K562 (cell line): ENCODE results near the gene PAX5. TPM values are rescaled to one million over a fixed set of nuclear protein-coding genes. Genes with fewer than 3 reads are reported as not detected.

Source experiments
- CCAR2 ChIP-seq: fragments of 200-400 bp; formaldehyde crosslinking; IDR thresholded peaks from 2 replicates; pipeline ENCODE4 v1.6.1; 2017; ENCODE audit warnings: mild to moderate bottlenecking, low read depth, low read length
- HDAC6 ChIP-seq: IDR thresholded peaks from 2 replicates; pipeline ENCODE4 v1.6.1; 2012; ENCODE audit warnings: low read depth, mild to moderate bottlenecking, control low read depth, inconsistent platforms, low read length, moderate library complexity
- MEIS2 ChIP-seq: fragments of 450-650 bp; IDR thresholded peaks from 2 replicates; pipeline ENCODE4 v1.6.1; 2014; ENCODE audit warnings: mild to moderate bottlenecking; ENCODE audit not compliant: partially characterized antibody
- RBM39 ChIP-seq: fragments of 200-400 bp; formaldehyde crosslinking; optimal IDR thresholded peaks from 2 replicates; pipeline ENCODE3; 2018; ENCODE audit warnings: low read depth, low read length
- ZNF740 ChIP-seq, 3 experiments: fragments of 200-800 bp in 1 of 3; sonication (Bioruptor generic) in 1 of 3; sonication (generic) in 1 of 3; formaldehyde crosslinking in 1 of 3; IDR thresholded peaks; 2 replicates each; pipeline versions ENCODE4 v1.6.1 to v1.8.0; 2016 to 2022; ENCODE audit warnings: mild to moderate bottlenecking in 2 of 3, missing compliant biosample characterization in 2 of 3, missing genetic modification characterization in 2 of 3, missing genetic modification reagents in 1 of 3
- ZNF77 ChIP-seq: fragments of 250-450 bp; sonication (Bioruptor Pico); IDR thresholded peaks from 2 replicates; pipeline ENCODE4 v1.5.0; 2020
- polyA plus RNA-seq, 8 experiments: library from polyadenylated mRNA; depleted of rRNA in 4 of 8; stranded (reverse) in 5 of 8; unstranded in 3 of 8; fragments of >200 nt; fragmentation: Nextera tagmentation in 2 of 8; fragmentation: Illumina TruSeq in 1 of 8; extraction: Ambion mirVana in 2 of 8; extraction: Trizol in 1 of 8; gene quantifications; 2 replicates each; pipeline versions ENCODE4 v1.2.1 to v1.2.3, GENCODE V29; 2011 to 2014; ENCODE audit warnings: inconsistent platforms in 1 of 8, missing spikeins in 1 of 8
- total RNA-seq, 7 experiments: library from RNA; depleted of rRNA in 6 of 7; stranded (reverse); fragments of >200 nt in 6 of 7; fragmentation: Illumina TruSeq in 2 of 7; extraction: Trizol in 2 of 7; gene quantifications; 2 replicates each; pipeline versions ENCODE4 v1.2.1 to v1.2.3, GENCODE V29; 2011 to 2021; ENCODE audit warnings: low replicate concordance in 1 of 7
- TF ChIP-seq, protein P1 (sequence below): fragments of 450-650 bp; IDR thresholded peaks from 2 replicates; pipeline ENCODE4 v1.6.1; 2016; ENCODE audit warnings: missing biosample characterization, missing genetic modification characterization
- TF ChIP-seq, protein P2 (sequence below), 2 experiments: fragments of 200-800 bp in 1 of 2; sonication (Bioruptor generic) in 1 of 2; sonication (generic) in 1 of 2; formaldehyde crosslinking in 1 of 2; IDR thresholded peaks in 1 of 2; conservative IDR thresholded peaks in 1 of 2; 2 replicates each; pipeline versions ENCODE4 v1.5.0 to v1.6.1; 2016 to 2020; ENCODE audit warnings: missing compliant biosample characterization in 1 of 2, missing genetic modification characterization in 1 of 2, missing genetic modification reagents in 1 of 2

Gene PAX5
- total and polyA plus RNA-seq, 9 of the 15 experiments (the other 6 are each of a cell fraction or from before 2014, with no cell fraction given) = 0.03 to 0.09 TPM; not detected in 7

GRCh38 chr9:36963346-36963745 lies 70.7 kb downstream of the PAX5 start (continued):
- TF ChIP-seq ZNF740 (CRISPR knock-in tag; IDR thresholded peaks at IDR 0.05) = no peak
- no peak for TF ChIP-seq ZNF740 (tag; IDR thresholded peaks at IDR 0.05)
- TF ChIP-seq MEIS2 = no peak
- TF ChIP-seq, protein P1, sequence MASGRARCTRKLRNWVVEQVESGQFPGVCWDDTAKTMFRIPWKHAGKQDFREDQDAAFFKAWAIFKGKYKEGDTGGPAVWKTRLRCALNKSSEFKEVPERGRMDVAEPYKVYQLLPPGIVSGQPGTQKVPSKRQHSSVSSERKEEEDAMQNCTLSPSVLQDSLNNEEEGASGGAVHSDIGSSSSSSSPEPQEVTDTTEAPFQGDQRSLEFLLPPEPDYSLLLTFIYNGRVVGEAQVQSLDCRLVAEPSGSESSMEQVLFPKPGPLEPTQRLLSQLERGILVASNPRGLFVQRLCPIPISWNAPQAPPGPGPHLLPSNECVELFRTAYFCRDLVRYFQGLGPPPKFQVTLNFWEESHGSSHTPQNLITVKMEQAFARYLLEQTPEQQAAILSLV (tag) = no peak
- TF ChIP-seq, protein P2, sequence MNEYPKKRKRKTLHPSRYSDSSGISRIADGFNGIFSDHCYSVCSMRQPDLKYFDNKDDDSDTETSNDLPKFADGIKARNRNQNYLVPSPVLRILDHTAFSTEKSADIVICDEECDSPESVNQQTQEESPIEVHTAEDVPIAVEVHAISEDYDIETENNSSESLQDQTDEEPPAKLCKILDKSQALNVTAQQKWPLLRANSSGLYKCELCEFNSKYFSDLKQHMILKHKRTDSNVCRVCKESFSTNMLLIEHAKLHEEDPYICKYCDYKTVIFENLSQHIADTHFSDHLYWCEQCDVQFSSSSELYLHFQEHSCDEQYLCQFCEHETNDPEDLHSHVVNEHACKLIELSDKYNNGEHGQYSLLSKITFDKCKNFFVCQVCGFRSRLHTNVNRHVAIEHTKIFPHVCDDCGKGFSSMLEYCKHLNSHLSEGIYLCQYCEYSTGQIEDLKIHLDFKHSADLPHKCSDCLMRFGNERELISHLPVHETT (CRISPR knock-in tag; conservative IDR thresholded peaks at IDR 0.05 in 1 of 2, IDR thresholded peaks at IDR 0.05 in 1 of 2) = no peak
- TF ChIP-seq CCAR2 = no peak
- TF ChIP-seq RBM39 = no peak
- no peak for TF ChIP-seq HDAC6
- no peak for TF ChIP-seq ZNF77 (CRISPR knock-in tag)
